Mesothelial cell of epicardium (in vitro differentiated cells): ENCODE data around the gene GRM4. TPM values are rescaled to one million over a fixed set of nuclear protein-coding genes. Genes with fewer than 3 reads are reported as not detected.
"Not testable (repeated sequence)": the region's sequence is repeated elsewhere in the genome, so short reads cannot be mapped to it uniquely, and the experiment has no call there.

Experiments used
- DNase-seq, 2 experiments: peaks; one replicate each; pipeline ENCODE4 v3.0.0; 2021; ENCODE audit warnings: low spot score in 2 of 2; ENCODE audit not compliant: unreplicated experiment in 2 of 2
- H3K27ac Mint-ChIP-seq: 2 replicates; pipeline ENCODE4 v1.8.0; 2021; ENCODE audit warnings: mixed read lengths
- H3K27me3 Mint-ChIP-seq: 2 replicates; pipeline ENCODE4 v1.8.0; 2021; ENCODE audit warnings: low read depth, mixed read lengths
- H3K36me3 Mint-ChIP-seq: 2 replicates; pipeline ENCODE4 v1.8.0; 2021; ENCODE audit warnings: mixed read lengths
- H3K4me1 Mint-ChIP-seq: 2 replicates; pipeline ENCODE4 v1.8.0; 2021; ENCODE audit warnings: mixed read lengths
- H3K4me3 Mint-ChIP-seq: 2 replicates; pipeline ENCODE4 v1.8.0; 2021; ENCODE audit warnings: mild to moderate bottlenecking, moderate library complexity, mixed read lengths
- H3K9me3 Mint-ChIP-seq: 2 replicates; pipeline ENCODE4 v1.8.0; 2021; ENCODE audit warnings: mixed read lengths
- total RNA-seq: library from RNA; stranded (reverse); gene quantifications from 3 replicates; pipeline ENCODE4 v1.2.1, GENCODE V29; 2021
- TF ChIP-seq, protein P1 (sequence below): fragments of 200-600 bp; sonication (generic); IDR thresholded peaks from one replicate; pipeline ENCODE4 v1.5.0; 2021; ENCODE audit warnings: antibody characterized with exemption; ENCODE audit not compliant: unreplicated experiment

GRM4 gene
- total RNA-seq, 1 donor from 2014 or later = 0.22 TPM

- TF ChIP-seq, protein P1, sequence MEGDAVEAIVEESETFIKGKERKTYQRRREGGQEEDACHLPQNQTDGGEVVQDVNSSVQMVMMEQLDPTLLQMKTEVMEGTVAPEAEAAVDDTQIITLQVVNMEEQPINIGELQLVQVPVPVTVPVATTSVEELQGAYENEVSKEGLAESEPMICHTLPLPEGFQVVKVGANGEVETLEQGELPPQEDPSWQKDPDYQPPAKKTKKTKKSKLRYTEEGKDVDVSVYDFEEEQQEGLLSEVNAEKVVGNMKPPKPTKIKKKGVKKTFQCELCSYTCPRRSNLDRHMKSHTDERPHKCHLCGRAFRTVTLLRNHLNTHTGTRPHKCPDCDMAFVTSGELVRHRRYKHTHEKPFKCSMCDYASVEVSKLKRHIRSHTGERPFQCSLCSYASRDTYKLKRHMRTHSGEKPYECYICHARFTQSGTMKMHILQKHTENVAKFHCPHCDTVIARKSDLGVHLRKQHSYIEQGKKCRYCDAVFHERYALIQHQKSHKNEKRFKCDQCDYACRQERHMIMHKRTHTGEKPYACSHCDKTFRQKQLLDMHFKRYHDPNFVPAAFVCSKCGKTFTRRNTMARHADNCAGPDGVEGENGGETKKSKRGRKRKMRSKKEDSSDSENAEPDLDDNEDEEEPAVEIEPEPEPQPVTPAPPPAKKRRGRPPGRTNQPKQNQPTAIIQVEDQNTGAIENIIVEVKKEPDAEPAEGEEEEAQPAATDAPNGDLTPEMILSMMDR = no peak
- H3K4me1 Mint-ChIP-seq = no peaks in the 10 kb centered on the region
- H3K4me3 Mint-ChIP-seq = no peak overlapping the region
- H3K36me3 Mint-ChIP-seq = no peaks in the 10 kb centered on the region
- H3K27ac Mint-ChIP-seq = no peak overlapping the region
- DNase-seq = no peak
- peaks cover 30% of the 10 kb centered on the region for H3K27me3 Mint-ChIP-seq
- no peaks in the 10 kb centered on the region for H3K9me3 Mint-ChIP-seq
These were observed 99.3 kb downstream of the GRM4 start for GRCh38 chr6:34046617-34047016.

- Mint-ChIP-seq H3K4me1 (no peaks in the 10 kb centered on the region), H3K9me3 (no peaks in the 10 kb centered on the region), H3K27ac (no peak overlapping the region), H3K27me3 (peaks cover 30% of the 10 kb centered on the region), H3K4me3 (no peak overlapping the region), H3K36me3 (no peaks in the 10 kb centered on the region)
- no peak for DNase-seq
- TF ChIP-seq, protein P1 = no peak
These were observed 100.1 kb downstream of the GRM4 start for GRCh38 chr6:34045771-34046170.

- H3K27me3 Mint-ChIP-seq = peaks cover 29% of the 10 kb centered on the region
- H3K9me3 Mint-ChIP-seq = no peaks in the 10 kb centered on the region
- TF ChIP-seq, protein P1 = no peak
- no peak for DNase-seq
- H3K4me1 Mint-ChIP-seq = no peaks in the 10 kb centered on the region
- no peak overlapping the region for H3K27ac Mint-ChIP-seq
- no peaks in the 10 kb centered on the region for H3K36me3 Mint-ChIP-seq
- no peak overlapping the region for H3K4me3 Mint-ChIP-seq
These were observed 100.8 kb downstream of the GRM4 start for GRCh38 chr6:34044945-34045595.

DNA sequence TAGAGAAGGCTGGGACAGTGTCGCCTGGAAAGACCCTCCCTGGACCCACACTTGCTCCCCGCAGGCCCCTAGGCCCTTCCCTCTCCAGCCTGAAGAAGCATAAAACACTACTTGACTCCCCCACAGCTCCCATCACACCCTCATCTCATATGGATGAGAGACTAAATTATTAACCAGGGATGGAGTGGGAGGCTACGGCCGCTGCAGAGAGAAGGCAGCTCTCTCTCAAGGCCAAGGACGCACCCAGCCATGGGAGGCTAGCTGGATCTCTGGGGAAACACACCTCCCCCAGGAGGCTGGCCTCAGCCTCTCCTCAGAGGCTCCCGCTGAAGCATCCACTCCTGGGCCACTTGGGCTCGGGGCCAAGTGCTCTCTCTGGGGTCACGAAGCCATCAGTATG, 102.5 kb downstream of the GRM4 start:
- TF ChIP-seq, protein P1 = no peak
- Mint-ChIP-seq H3K36me3 (no peaks in the 10 kb centered on the region), H3K4me1 (no peaks in the 10 kb centered on the region), H3K27me3 (peaks cover 18% of the 10 kb centered on the region), H3K4me3 (no peak overlapping the region), H3K9me3 (no peaks in the 10 kb centered on the region), H3K27ac (no peak overlapping the region)
- DNase-seq = no peak

- not testable (repeated sequence) for H3K36me3 Mint-ChIP-seq, H3K4me1 Mint-ChIP-seq, H3K4me3 Mint-ChIP-seq, H3K27ac Mint-ChIP-seq, H3K9me3 Mint-ChIP-seq, DNase-seq
- H3K27me3 Mint-ChIP-seq = peaks cover 17% of the 10 kb centered on the region
These were observed 103.9 kb downstream of the GRM4 start for GRCh38 chr6:34041998-34042397.

DNA sequence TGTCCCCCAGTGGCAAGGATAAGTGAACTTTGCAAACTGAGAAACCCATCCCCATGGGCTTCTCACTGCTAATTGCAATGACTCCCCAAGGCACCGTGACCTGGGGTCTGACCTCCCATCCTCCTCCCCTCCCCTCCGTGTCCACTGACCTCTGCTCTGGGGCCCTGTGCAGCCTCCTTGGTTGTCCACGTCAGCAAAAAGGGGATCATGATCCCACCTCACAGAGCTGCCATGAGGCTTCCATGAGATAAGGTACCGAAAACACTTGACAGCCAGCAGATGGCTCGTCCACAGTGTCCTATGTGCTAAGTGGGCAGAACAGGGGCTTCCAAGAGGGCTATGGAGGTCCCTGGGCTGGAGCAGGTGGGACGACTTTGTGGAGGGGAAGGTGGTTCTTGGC, 104.5 kb downstream of the GRM4 start:
- no peak overlapping the region for H3K27ac Mint-ChIP-seq
- no peak for DNase-seq
- peaks cover 13% of the 10 kb centered on the region for H3K27me3 Mint-ChIP-seq
- no peaks in the 10 kb centered on the region for H3K4me1 Mint-ChIP-seq
- no peaks in the 10 kb centered on the region for H3K9me3 Mint-ChIP-seq
- no peaks in the 10 kb centered on the region for H3K36me3 Mint-ChIP-seq
- TF ChIP-seq, protein P1 = no peak
- H3K4me3 Mint-ChIP-seq = no peak overlapping the region
